HG03354 (cell line): Measurements from ENCODE around the gene CHERP.
"Not testable (repeated sequence)": the region's sequence is repeated elsewhere in the genome, so short reads cannot be mapped to it uniquely, and the experiment has no call there.

Experiments
- ATAC-seq: cut with Tn5 transposase; IDR thresholded peaks from one replicate; pipeline ENCODE4 v1.9.1; 2021; ENCODE audit warnings: mild to moderate bottlenecking; ENCODE audit not compliant: unreplicated experiment, poor library complexity, severe bottlenecking

Gene CHERP

DNA sequence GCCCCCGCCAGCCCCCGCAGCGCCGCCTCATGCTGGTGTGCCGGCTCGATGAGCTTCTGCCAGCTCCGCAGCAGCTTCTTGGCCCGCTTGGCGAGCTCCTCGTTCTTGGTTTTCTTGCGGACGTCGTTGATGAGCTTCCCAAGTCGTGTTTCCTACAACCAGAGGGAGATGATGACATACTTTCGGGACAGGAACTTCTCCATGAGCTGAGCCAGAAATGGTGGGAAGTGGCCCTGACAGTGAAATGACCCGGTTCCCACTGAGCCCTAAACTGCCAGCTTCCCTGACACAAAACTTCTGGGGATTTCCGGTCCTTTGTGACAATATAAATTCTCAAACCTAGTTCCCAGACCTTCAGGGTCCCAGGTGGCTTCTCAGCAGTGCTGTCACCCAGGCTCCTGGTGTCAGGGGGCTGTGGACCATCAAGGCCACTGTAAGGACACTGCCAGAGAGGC, 35.3 kb upstream of the CHERP start:
- ATAC-seq: no peak

GRCh38 chr19:16576690-16577530, 34.7 kb upstream of the CHERP start:
- no peak for ATAC-seq

DNA sequence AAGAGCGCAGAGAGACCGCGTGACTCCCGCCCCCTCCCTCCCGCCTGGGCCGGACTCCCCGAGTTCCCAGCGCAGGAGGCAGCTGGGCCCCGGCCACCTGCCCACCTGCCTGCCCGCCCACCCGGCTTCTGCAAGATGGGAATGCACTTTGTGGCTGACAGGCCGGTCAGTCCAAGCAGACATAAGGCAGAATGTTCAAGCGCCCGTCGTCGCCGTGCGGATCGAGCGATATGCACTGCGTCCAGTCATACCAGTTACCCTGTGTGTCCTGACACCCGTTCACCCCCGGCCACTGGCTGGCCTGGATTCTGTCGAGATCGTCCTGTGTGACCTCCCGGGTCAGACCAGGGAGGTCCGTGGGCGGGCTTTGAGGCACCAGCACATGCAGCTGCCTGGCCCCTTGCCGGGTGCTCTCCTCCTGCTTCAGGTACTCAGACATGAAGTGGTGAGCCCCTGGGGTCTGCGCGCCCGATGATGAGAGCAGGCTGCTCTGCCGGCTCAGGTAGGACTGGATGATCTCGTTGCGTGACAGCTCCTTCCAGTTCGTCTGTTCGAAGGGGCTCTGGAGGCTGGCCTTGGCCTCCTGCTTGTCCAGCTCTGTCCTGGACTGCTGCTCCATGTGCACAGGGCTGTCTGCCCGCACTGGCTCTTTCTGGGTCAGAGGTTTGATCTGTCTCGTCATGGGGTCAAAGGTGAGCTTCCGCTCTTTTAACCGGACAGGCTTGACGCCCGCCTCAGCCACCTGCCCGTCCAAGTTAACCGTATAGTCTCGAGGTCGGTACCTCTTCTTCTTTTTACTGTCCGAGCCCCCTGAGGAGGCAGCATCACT, 33.8 kb upstream of the CHERP start:
- no peak for ATAC-seq

- ATAC-seq: no peak
These were observed 33.0 kb upstream of the CHERP start for GRCh38 chr19:16575282-16575681.

- no peak for ATAC-seq
These were observed 31.7 kb upstream of the CHERP start for GRCh38 chr19:16573925-16574324.

DNA sequence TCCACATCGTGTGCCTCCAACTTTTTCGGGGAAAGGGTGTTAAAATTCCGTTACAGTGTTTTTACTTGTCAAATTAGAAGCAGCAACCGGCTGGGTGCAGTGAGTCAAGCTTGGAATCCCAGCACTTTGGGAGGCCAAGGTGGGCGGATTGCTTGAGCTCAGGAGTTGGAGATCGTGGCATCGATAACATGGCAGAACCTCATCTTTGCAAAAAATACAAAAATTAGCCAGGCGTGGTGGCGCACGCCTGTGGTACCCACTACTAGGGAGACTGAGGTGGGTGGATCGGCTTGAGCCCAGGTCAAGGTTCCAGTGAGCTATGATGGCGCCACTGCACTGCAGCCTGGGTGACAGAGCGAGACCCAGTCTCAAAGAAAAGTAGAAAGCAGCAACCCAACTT, 31.1 kb upstream of the CHERP start:
- no peak for ATAC-seq

DNA sequence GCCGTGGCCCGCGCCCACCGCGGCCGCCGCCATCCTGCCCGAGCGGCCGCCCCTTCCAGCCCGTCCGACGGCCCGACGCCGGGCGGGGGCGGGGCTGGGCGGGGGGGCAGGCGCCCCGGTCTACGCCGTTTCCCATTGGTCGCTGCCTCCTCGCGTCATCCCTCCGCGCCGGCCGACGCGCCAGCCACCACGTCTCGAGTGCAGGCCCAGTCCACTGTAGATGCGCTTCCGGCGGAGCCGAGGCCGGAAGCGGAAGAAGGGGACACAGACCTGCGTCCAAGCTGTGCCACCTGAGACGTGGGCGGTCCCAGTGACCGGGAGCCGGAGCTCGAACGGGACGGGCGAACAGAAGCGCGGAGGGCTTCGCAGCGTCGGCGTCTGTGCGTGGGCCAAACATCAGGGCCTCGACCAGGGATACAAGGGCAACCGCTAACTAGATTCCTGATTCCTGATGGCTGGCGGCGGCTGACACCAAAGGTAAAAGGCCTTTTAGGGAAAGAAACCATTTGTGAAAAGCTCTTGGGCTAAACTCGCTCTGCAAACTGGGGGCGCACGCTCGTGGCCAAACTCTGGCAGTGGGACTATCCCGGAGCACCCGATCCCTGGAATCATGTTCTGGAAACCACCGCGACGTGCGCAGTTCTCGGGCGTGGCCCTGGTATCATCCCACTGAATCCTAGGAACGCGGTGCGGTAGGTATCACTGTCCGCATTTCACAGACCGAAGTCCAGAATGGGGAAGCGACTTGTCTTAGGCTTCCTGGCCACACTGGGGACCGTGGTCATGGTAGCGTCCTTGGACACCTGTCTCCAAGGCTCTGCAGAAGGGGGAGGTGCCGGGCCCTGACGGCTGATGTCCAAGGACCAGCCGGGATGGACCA, 30.3 kb upstream of the CHERP start, which contains the start of gene SLC35E1:
Gene SLC35E1 (minus strand): TSS at position 84 of the 880 bp plus-strand sequence. CDS start 51 bp downstream, at position 33.
- peak; percentile 81 for ATAC-seq

- peak; percentile 37 for ATAC-seq
These were observed 29.6 kb upstream of the CHERP start for GRCh38 chr19:16571822-16572331.

DNA sequence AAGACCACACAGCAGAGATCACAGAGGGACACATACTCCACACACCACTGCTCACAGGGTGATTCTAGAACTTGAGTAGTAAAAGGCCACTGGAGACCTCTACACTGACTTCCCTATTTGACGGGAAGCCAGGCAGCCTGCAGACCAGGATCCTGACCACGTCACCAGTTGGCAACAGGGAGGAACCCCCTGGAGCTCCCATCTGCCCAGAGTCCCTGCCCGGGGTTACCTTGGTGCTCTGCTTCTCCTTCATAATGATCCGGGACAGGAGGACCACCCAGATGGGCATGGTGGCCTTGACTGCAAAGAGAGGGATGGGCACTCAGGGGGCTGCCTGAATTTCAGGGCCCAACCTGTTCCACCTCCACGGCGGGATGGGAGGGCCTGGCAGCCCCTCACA, 29.0 kb upstream of the CHERP start:
- no peak for ATAC-seq

DNA sequence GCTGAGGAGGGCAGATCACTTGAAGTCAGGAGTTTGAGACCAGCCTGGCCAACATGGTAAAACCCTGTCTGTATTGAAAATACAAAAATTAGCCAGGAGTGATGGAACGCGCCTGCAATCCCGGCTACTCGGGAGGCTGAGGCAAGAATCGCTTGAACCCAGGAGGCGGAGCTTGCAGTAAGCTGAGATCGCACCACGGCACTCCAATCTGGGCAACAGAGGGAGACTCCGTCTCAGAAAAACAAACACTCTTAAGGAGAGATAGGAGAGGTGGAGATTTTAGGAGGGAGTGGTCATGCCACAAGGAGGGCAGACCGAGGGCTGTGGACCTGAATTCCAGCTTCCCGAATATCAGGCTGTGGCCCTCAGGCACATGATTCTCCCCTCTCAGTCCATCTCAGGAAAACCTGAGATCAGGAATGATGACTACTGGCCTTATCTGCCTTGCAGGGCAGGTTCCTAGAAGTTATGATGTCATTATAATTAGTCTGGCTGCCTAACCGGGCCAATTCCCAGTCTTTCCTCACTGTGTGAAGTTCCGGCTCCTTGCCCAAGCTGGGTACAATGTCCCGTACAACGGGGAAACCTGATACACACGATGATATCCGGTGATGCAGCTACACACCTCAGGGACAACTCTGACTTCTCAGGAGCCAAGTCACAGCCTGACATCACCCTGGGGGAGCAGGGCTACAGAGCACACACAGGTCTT, 27.5 kb upstream of the CHERP start:
- ATAC-seq: no peak

- ATAC-seq: no peak
These were observed 24.5 kb upstream of the CHERP start for GRCh38 chr19:16566702-16567101.

GRCh38 chr19:16566161-16566560, 23.9 kb upstream of the CHERP start:
- ATAC-seq: no peak

DNA sequence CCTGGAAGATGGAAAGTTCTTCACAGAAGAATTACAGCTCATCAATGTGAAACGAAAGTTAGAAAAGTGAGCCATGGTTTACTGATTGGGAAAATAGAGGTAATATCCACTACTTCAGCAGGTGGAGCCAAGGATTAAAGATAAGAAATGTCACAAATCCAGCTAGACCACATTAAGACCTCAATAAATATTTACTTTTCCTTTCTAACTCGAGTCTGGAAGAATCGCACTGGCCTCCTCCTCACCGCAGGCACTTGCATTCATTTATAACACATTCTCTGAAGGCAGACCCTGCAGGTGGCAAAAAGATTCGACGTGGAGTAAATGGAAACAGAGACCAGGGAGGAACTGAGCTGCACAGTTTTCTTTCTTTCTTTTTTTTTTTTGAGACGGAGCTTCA, 22.6 kb upstream of the CHERP start:
- no peak for ATAC-seq

DNA sequence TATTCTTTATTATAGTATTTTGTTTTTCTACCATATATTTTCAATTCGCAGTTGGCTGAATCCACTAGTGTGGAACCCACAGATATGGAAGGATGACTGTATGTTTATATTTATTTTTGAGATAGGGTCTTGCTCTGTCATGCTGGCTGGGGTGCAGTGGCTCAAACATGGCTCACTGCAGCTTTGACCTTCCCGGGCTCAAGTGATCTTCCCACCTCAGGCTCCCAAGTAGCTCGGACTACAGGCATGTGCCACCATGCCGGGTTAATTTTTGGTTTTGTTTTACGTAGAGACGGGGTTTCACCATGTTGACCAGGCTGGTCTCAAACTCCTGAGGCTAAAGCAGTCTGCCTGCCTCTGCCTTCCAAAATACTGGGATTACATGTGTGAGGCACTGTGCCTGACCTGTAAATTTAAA, 20.4 kb upstream of the CHERP start:
- no peak for ATAC-seq

GRCh38 chr19:16561382-16561781, 19.1 kb upstream of the CHERP start:
- ATAC-seq: no peak

- no peak for ATAC-seq
These were observed 17.6 kb upstream of the CHERP start for GRCh38 chr19:16559780-16560276.

DNA sequence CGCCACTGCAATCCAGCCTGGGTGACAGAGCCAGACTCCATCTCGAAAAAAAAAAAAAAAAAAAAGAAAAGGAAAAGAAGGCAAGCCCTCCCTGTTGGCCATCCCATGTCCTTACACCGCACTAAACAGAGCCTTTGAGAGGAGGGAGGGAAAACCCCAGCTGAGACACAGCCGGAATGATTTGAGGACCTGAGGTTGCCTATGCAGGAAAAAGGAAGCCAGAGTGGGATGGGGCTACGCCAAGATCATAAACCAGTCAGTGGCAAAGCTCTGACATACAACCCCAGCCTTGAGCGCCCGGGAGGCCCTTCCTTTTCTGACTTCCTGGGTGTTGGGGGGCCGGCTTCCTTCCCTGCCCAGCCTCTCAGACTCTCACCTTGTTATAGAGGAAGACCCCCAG, 12.5 kb upstream of the CHERP start:
- ATAC-seq: no peak

DNA sequence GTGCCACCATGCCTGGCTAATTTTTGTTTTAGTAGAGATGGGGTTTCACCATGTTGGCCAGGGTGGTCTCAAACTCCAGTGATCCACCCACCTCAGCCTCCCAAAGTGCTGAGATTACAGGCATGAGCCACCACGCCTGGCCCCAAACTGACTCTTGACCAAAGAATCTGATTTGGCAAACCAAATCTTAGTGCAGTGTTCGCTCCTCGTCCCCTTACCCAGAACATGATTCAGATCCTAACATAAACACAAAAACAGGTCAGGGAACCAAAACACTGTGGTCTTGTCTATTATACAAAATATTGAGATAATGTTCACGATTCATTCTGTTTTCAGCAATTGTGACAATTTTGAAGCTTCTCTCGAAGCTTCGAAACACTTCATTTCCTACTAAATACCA, 9.7 kb upstream of the CHERP start:
- ATAC-seq: not testable (repeated sequence)

- no peak for ATAC-seq
These were observed 6.7 kb upstream of the CHERP start for GRCh38 chr19:16548956-16549355.
